Measurements from ENCODE around the gene PRRG4. TPM values are rescaled to one million over a fixed set of nuclear protein-coding genes. Genes with fewer than 3 reads are reported as not detected.

The PRRG4 gene
- total and polyA plus RNA-seq, 2 of the 13 experiments (the other 11 are each of a cell fraction or from before 2014, with no cell fraction given): 0.24 to 0.95 TPM

DNA sequence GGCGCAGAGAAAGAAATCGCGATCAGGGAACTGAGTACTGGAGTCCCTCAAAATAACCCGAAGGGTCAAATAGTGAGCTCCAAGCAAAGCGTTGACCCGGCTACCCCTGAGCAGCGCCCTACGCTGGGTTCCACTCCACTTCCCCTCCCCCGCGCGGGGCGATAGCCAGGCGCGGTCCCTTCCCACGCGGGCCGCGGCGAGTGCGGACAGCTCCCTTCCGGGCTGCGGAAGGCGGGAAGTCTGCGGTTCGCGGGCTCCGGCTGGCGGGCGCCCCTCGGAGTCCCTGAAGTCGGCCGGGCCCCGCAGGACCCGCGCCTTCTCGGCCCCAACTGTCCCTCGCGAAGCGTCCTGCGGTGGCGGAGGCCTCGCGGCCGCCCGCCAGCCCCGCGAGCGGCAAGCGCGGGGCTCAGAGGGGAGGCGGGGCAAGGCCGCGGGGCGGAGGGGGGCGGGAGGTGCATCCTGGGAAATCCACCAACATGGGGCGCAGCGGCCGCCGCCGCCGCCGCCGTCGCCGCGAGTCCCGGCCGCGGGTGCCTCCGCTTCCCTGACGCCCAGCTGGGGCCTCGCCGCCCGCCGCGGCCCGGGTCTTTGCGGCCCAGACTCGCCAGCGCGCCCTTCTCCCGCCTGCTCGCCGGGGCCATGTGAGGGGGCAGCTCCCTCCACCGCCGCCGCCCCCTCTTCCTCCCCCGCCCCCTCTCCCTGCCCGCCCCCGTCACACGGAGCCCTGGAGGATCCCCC, 62.8 kb downstream of the PRRG4 start, which contains the start of gene QSER1:
TSS of gene QSER1 (plus strand) at position 457 of the 738 bp plus-strand sequence. CDS start 315 bp downstream, outside the sequence.
- ChIA-PET POLR2A (interaction anchor here (0.5 to 1.4 kb wide), 3 partner anchors 10 to 1184 kb away, joined by 3 read pairs; partner anchors contain the start of gene TCP11L1), CTCF (ENCODE audit: low intra/inter-chr PET ratio, low total read pairs) (no interaction called here)
- H3K4me2 ChIP-seq (ENCODE audit: low read depth, low read length): peak within 1 kb of the TSS; percentile 76
- peaks cover 0 to 3% of the 10 kb centered on the region in 2 experiments; a peak in 1 of 5 replicates for H3K27me3 ChIP-seq (ENCODE audit: control insufficient read depth in 1 of 2, insufficient read depth in 2 of 2, low read length in 2 of 2)
- in situ Hi-C loops (cut with HindIII; ENCODE audit: extremely low pct_ligation_motif_present, low pct_unique_long_range_greater_than_20kb): no loop called here
- H3K9ac ChIP-seq (ENCODE audit: insufficient read depth, low read depth, low read length): peak within 1 kb of the TSS; percentile 97
- intact Hi-C loops (cut with micrococcal nuclease; ENCODE audit: unreplicated experiment): loop anchor here (1.0 to 5.0 kb wide), 2 partner anchors 123 to 270 kb away; partner anchors contain the start of genes CSTF3 and DEPDC7
- H4K20me1 ChIP-seq (ENCODE audit: insufficient read depth, low read length): no peaks in the 10 kb centered on the region
- ATAC-seq (peak; percentile 77), DNase-seq (ENCODE audit: low spot score) (peak; percentile 35), FAIRE-seq (no peak)
- H3K4me1 ChIP-seq (ENCODE audit: insufficient read depth, low read length): peaks cover 24% of the 10 kb centered on the region
- peaks cover 41% of the 10 kb centered on the region for H3K79me2 ChIP-seq (ENCODE audit: insufficient read depth, low read length)
- H2AFZ ChIP-seq (ENCODE audit: low read length): peak within 1 kb of the TSS; percentile 37
- peak within 1 kb of the TSS; percentile 73 to 98 (median 93) for H3K4me3 ChIP-seq (replicated peaks in 1 of 3; ENCODE audit: insufficient read depth in 1 of 3, low read depth in 2 of 3, low read length in 3 of 3)
- H3K9me3 ChIP-seq (ENCODE audit: low read length): no peaks in the 10 kb centered on the region
- H3K27ac ChIP-seq (ENCODE audit: extremely low read length, insufficient read depth, low read length): peak within 1 kb of the TSS; percentile 92
- H3K36me3 ChIP-seq (replicated peaks in 1 of 2; ENCODE audit: control insufficient read depth in 1 of 2, insufficient read depth in 2 of 2, low read length in 2 of 2): no peaks in the 10 kb centered on the region; a peak in 1 of 5 replicates
- no TSS peak for BruUV-seq (replicated peaks)
- 0% methylated on average over 2 of the region's 91 CpGs for WGBS (ENCODE audit: low lambda C conversion rate)
- TF ChIP-seq ZSCAN12 (CRISPR knock-in tag; IDR thresholded peaks at IDR 0.05): peak; percentile 12; the same call in 1 of the 2 replicates
- TF ChIP-seq GLI4 (CRISPR knock-in tag; IDR thresholded peaks at IDR 0.05; ENCODE audit: borderline replicate concordance): peak; percentile 81; the same call in 1 of the 2 replicates
- TF ChIP-seq SNAI1 (CRISPR knock-in tag; IDR thresholded peaks at IDR 0.05; ENCODE audit: borderline replicate concordance): no peak
- TF ChIP-seq, protein P1, sequence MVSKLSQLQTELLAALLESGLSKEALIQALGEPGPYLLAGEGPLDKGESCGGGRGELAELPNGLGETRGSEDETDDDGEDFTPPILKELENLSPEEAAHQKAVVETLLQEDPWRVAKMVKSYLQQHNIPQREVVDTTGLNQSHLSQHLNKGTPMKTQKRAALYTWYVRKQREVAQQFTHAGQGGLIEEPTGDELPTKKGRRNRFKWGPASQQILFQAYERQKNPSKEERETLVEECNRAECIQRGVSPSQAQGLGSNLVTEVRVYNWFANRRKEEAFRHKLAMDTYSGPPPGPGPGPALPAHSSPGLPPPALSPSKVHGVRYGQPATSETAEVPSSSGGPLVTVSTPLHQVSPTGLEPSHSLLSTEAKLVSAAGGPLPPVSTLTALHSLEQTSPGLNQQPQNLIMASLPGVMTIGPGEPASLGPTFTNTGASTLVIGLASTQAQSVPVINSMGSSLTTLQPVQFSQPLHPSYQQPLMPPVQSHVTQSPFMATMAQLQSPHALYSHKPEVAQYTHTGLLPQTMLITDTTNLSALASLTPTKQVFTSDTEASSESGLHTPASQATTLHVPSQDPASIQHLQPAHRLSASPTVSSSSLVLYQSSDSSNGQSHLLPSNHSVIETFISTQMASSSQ (IDR thresholded peaks at IDR 0.05; ENCODE audit: low read depth): no peak
- TF ChIP-seq, protein P1 (CRISPR knock-in tag; IDR thresholded peaks at IDR 0.05; ENCODE audit: borderline replicate concordance): peak; percentile 45; the same call in 1 of the 2 replicates
- no peak for TF ChIP-seq ZNF260 (CRISPR knock-in tag; IDR thresholded peaks at IDR 0.05; ENCODE audit: borderline replicate concordance, low read depth)
- no peak for TF ChIP-seq ZNF570 (CRISPR knock-in tag; IDR thresholded peaks at IDR 0.05; ENCODE audit: borderline replicate concordance)
- TF ChIP-seq ZNF138 (CRISPR knock-in tag; IDR thresholded peaks at IDR 0.05; ENCODE audit: low read depth): no peak
- no peak for TF ChIP-seq KLF11 (CRISPR knock-in tag; IDR thresholded peaks at IDR 0.05)
- no peak for TF ChIP-seq RERE (CRISPR knock-in tag; IDR thresholded peaks at IDR 0.05; ENCODE audit: low read depth)
- TF ChIP-seq ZNF414 (CRISPR knock-in tag; IDR thresholded peaks at IDR 0.05): no peak
- 0 out of 2 replicates have a peak, but pooled peaks have one; percentile 52 for TF ChIP-seq ZFP82 (CRISPR knock-in tag; IDR thresholded peaks at IDR 0.05; ENCODE audit: borderline replicate concordance)
